HL-60 (cell line): ENCODE results near the gene IFT81.

ENCODE experiments used
- DNase-seq, 2 experiments: peaks; one replicate each; pipeline ENCODE4 v3.0.0-alpha.2; 2010 to 2020; ENCODE audit warnings: low read depth in 1 of 2, low spot score in 1 of 2
- H3K27ac ChIP-seq: fragments of 250-450 bp; sonication (Bioruptor Pico); replicated peaks from 2 replicates; pipeline ENCODE4 v1.5.1; 2020; ENCODE audit warnings: mild to moderate bottlenecking, moderate library complexity
- H3K27me3 ChIP-seq: fragments of 250-450 bp; sonication (Bioruptor Pico); 2 replicates; pipeline ENCODE4 v1.5.1; 2021; ENCODE audit warnings: mild to moderate bottlenecking, moderate library complexity; ENCODE audit not compliant: insufficient read depth, poor library complexity, severe bottlenecking
- H3K4me3 ChIP-seq: replicated peaks from 2 replicates; pipeline ENCODE4 v1.5.1; 2011; ENCODE audit warnings: mild to moderate bottlenecking, control low read depth, low read length; ENCODE audit not compliant: insufficient read depth
- GABPA ChIP-seq: IDR thresholded peaks from 2 replicates; pipeline ENCODE4 v1.6.1; 2012; ENCODE audit warnings: low read depth
- POLR2AphosphoS5 ChIP-seq: IDR thresholded peaks from 2 replicates; pipeline ENCODE4 v1.6.1; 2012; ENCODE audit warnings: low read depth
- REST ChIP-seq: IDR thresholded peaks from 2 replicates; pipeline ENCODE4 v1.6.1; 2012; ENCODE audit warnings: low read depth; ENCODE audit not compliant: insufficient replicate concordance
- SPI1 ChIP-seq: IDR thresholded peaks from 2 replicates; pipeline ENCODE4 v1.6.1; 2012; ENCODE audit warnings: low read depth, mild to moderate bottlenecking, borderline replicate concordance
- TF ChIP-seq, protein P1 (sequence below): IDR thresholded peaks from one replicate; pipeline ENCODE4 v1.5.1; 2011; ENCODE audit warnings: low read length, control low read depth, inconsistent platforms; ENCODE audit not compliant: insufficient read depth

Gene IFT81

DNA sequence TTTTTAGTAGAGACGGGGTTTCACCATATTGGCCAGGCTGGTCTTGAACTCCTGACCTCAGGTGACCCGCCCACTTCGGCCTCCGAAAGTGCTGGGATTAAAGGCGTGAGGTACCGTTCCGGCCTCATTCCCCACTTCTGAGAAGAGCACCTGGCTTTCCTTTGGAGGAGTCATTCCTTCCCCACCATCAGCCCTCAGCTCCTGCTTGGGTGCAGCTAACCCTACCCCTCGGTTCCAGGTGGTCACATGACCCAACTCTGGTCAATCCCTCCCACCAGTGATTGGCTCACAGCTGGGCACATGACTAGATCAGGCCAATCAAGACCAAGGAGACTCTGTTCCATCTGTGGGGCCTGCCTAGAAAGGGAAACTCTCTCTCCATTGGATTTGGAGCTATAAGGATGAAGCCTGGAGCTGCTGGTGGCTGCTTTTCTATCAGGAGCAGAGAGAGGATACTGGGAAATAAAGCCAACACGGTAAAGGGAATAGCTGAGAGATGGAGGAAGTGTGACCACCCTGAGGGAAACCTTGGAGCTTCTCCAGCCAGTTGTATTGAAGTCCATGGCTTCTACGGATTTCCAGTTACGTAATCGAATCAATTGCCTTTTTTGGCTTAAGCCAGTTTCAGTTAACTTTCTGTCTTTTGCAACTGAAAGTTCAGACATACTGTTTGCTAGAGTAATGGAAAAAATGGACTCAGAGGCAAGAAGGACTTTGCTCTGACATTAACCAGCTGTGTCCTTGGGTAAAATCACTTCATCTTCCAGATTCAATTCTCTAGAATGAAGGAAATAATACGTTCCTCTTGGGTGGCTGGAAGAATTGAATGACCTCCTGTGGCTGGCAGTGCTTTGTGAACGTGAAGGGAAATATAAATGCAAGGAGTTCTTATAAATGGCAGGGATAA, 19.7 kb upstream of the IFT81 start:
- peak in 1 of 2 experiments; percentile 34 for DNase-seq
- no peak overlapping the region for H3K4me3 ChIP-seq
- TF ChIP-seq POLR2AphosphoS5 (no peak), REST (no peak), GABPA (no peak), SPI1 (no peak)
- TF ChIP-seq, protein P1, sequence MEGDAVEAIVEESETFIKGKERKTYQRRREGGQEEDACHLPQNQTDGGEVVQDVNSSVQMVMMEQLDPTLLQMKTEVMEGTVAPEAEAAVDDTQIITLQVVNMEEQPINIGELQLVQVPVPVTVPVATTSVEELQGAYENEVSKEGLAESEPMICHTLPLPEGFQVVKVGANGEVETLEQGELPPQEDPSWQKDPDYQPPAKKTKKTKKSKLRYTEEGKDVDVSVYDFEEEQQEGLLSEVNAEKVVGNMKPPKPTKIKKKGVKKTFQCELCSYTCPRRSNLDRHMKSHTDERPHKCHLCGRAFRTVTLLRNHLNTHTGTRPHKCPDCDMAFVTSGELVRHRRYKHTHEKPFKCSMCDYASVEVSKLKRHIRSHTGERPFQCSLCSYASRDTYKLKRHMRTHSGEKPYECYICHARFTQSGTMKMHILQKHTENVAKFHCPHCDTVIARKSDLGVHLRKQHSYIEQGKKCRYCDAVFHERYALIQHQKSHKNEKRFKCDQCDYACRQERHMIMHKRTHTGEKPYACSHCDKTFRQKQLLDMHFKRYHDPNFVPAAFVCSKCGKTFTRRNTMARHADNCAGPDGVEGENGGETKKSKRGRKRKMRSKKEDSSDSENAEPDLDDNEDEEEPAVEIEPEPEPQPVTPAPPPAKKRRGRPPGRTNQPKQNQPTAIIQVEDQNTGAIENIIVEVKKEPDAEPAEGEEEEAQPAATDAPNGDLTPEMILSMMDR: no peak
- H3K27me3 ChIP-seq: no peaks in the 10 kb centered on the region
- no peak overlapping the region for H3K27ac ChIP-seq

DNA sequence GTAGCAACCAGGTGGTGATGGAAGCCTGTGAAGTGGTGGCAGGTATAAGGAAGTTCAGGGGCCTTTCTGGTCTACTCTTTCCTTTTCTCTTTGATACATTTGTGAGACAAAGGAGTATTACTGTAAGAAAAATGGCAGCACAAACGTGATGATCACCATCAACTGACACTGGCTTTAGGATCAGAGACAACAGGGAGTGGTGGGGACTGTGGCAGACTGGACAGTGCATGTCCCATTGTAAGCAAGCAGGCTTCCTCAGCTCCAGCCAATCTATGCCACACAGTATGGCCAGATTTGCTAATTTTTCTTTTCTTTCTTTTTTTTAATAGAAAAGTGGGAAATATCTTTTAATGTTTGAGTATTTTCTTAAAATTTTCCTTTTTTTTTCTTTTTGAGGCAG, 19.0 kb upstream of the IFT81 start:
- Histone ChIP-seq H3K27me3 (no peaks in the 10 kb centered on the region), H3K27ac (no peak overlapping the region), H3K4me3 (no peak overlapping the region)
- TF ChIP-seq, protein P1: no peak
- TF ChIP-seq SPI1: no peak
- TF ChIP-seq POLR2AphosphoS5: no peak
- no peak for TF ChIP-seq GABPA
- DNase-seq: no peak

- TF ChIP-seq, protein P1: no peak
- TF ChIP-seq GABPA: no peak
- no peak for TF ChIP-seq SPI1
- TF ChIP-seq REST: no peak
- no peak for TF ChIP-seq POLR2AphosphoS5
Observed at GRCh38 chr12:110105986-110106385, 18.2 kb upstream of the IFT81 start.

More at GRCh38 chr12:110105986-110106385, 18.2 kb upstream of the IFT81 start:
- no peak for DNase-seq
- Histone ChIP-seq H3K4me3 (no peak overlapping the region), H3K27ac (no peak overlapping the region), H3K27me3 (no peaks in the 10 kb centered on the region)
